ENCODE measurements around the gene EP400. TPM values are rescaled to one million over a fixed set of nuclear protein-coding genes. Genes with fewer than 3 reads are reported as not detected.
"Not testable (repeated sequence)": the region's sequence is repeated elsewhere in the genome, so short reads cannot be mapped to it uniquely, and the experiment has no call there.

Gene EP400
- total RNA-seq, 6 experiments from 2014 or later, result 27.5 to 35.3 (median 30.4) TPM

GRCh38 chr12:131959116-131959515, 9.4 kb downstream of the EP400 start:
- Mint-ChIP-seq H3K4me1 (ENCODE audit: low read depth) (peaks cover 45% of the 10 kb centered on the region), H3K36me3 (ENCODE audit: low read depth) (peaks cover 22% of the 10 kb centered on the region), H3K27me3 (ENCODE audit: insufficient read depth) (no peaks in the 10 kb centered on the region), H3K4me3 (no peak overlapping the region), H3K27ac (no peak overlapping the region), H3K9me3 (no peaks in the 10 kb centered on the region)
- TF ChIP-seq CTCF (IDR thresholded peaks at IDR 0.05), result no peak
- no peak for DNase-seq

GRCh38 chr12:131959641-131960589, 10.2 kb downstream of the EP400 start:
- peaks cover 51% of the 10 kb centered on the region for H3K4me1 Mint-ChIP-seq (ENCODE audit: low read depth)
- H3K27ac Mint-ChIP-seq, result no peak overlapping the region
- H3K27me3 Mint-ChIP-seq (ENCODE audit: insufficient read depth), result no peaks in the 10 kb centered on the region
- H3K4me3 Mint-ChIP-seq, result no peak overlapping the region
- DNase-seq, result no peak
- H3K9me3 Mint-ChIP-seq, result no peaks in the 10 kb centered on the region
- H3K36me3 Mint-ChIP-seq (ENCODE audit: low read depth), result peaks cover 22% of the 10 kb centered on the region
- TF ChIP-seq CTCF (IDR thresholded peaks at IDR 0.05), result no peak

GRCh38 chr12:131960590-131961325, 11.0 kb downstream of the EP400 start:
- H3K36me3 Mint-ChIP-seq (ENCODE audit: low read depth), result peaks cover 19% of the 10 kb centered on the region
- H3K27me3 Mint-ChIP-seq (ENCODE audit: insufficient read depth); H3K27ac Mint-ChIP-seq; H3K4me3 Mint-ChIP-seq; H3K9me3 Mint-ChIP-seq; DNase-seq: not testable (repeated sequence)
- peaks cover 54% of the 10 kb centered on the region for H3K4me1 Mint-ChIP-seq (ENCODE audit: low read depth)

GRCh38 chr12:131961328-131961727, 11.6 kb downstream of the EP400 start:
- Mint-ChIP-seq H3K4me1 (ENCODE audit: low read depth) (peaks cover 51% of the 10 kb centered on the region), H3K36me3 (ENCODE audit: low read depth) (peaks cover 17% of the 10 kb centered on the region)
- not testable (repeated sequence) for H3K27me3 Mint-ChIP-seq (ENCODE audit: insufficient read depth); DNase-seq; H3K4me3 Mint-ChIP-seq; H3K9me3 Mint-ChIP-seq; H3K27ac Mint-ChIP-seq

- H3K27me3 Mint-ChIP-seq (ENCODE audit: insufficient read depth), result no peaks in the 10 kb centered on the region
- no peak overlapping the region for H3K4me3 Mint-ChIP-seq
- H3K36me3 Mint-ChIP-seq (ENCODE audit: low read depth), result peaks cover 17% of the 10 kb centered on the region
- no peak for TF ChIP-seq CTCF (IDR thresholded peaks at IDR 0.05)
- DNase-seq, result no peak
- H3K27ac Mint-ChIP-seq, result no peak overlapping the region
- H3K4me1 Mint-ChIP-seq (ENCODE audit: low read depth), result peaks cover 46% of the 10 kb centered on the region
- no peaks in the 10 kb centered on the region for H3K9me3 Mint-ChIP-seq
Observed at GRCh38 chr12:131962069-131962468, 12.3 kb downstream of the EP400 start.

- Mint-ChIP-seq H3K4me1 (ENCODE audit: low read depth) (peaks cover 46% of the 10 kb centered on the region), H3K9me3 (no peaks in the 10 kb centered on the region), H3K27ac (no peak overlapping the region), H3K36me3 (ENCODE audit: low read depth) (peaks cover 24% of the 10 kb centered on the region), H3K4me3 (no peak overlapping the region), H3K27me3 (ENCODE audit: insufficient read depth) (no peaks in the 10 kb centered on the region; the same call in 1 of the 2 replicates)
- DNase-seq, result no peak
- no peak for TF ChIP-seq CTCF (IDR thresholded peaks at IDR 0.05)
Observed at GRCh38 chr12:131963381-131963780, 13.6 kb downstream of the EP400 start.

All from HFFc6 (cell line).